ENCODE measurements around the gene PRKG2. TPM values are rescaled to one million over a fixed set of nuclear protein-coding genes. Genes with fewer than 3 reads are reported as not detected.

PRKG2 gene
- polyA plus RNA-seq, 1 of the 3 experiments (the other 2 are of a cell fraction) = not detected

DNA sequence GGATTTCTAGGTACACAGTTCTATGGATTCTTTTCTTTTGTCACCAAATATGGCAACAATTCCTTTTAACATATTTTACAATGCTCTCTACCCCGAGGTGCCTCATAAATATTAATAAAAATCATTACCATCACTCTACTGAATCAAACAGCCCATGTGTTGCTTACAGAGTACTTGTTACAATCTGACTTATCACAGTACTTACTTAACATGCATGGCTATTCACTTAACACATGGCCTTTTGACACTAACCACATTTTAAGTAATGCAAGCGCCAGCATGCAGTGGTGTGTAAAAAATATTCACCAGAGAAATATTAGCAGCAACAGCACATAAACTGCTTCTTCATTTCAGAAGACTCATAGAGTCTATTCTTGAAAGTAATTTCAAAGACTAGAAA is 119.6 kb downstream of the PRKG2 start:
- 5% methylated on average over 2 of the region's 2 CpGs for WGBS (ENCODE audit: low lambda C conversion rate)
- ChIA-PET CTCF (no interaction called here), POLR2A (no interaction called here)
- no peaks in the 10 kb centered on the region for H4K20me1 ChIP-seq (ENCODE audit: insufficient read depth)
- no peak overlapping the region for H3K9ac ChIP-seq
- no peak overlapping the region for H3K4me3 ChIP-seq (ENCODE audit: low read depth in 2 of 2, low read length in 1 of 2)
- no peaks in the 10 kb centered on the region for H3K36me3 ChIP-seq (replicated peaks in 1 of 2; ENCODE audit: control insufficient read depth in 1 of 2, insufficient read depth in 2 of 2, low read length in 1 of 2)
- H2AFZ ChIP-seq (ENCODE audit: low read depth) = no peak overlapping the region
- H3K9me2 ChIP-seq = no peaks in the 10 kb centered on the region
- H3F3A ChIP-seq (replicated peaks; ENCODE audit: insufficient read depth) = no peaks in the 10 kb centered on the region
- no peak for DNase-seq
- H3K27me3 ChIP-seq (ENCODE audit: insufficient read depth) = no peaks in the 10 kb centered on the region
- H3K4me1 ChIP-seq (ENCODE audit: control insufficient read depth in 1 of 2, insufficient read depth in 2 of 2, low read depth in 1 of 2, low read length in 1 of 2) = no peaks in the 10 kb centered on the region
- H3K79me2 ChIP-seq (ENCODE audit: insufficient read depth) = no peaks in the 10 kb centered on the region
- TF ChIP-seq TCF12 (IDR thresholded peaks at IDR 0.05) (no peak), SMC3 (IDR thresholded peaks at IDR 0.05; ENCODE audit: low read depth, low read length) (no peak), RXRA (IDR thresholded peaks at IDR 0.05; ENCODE audit: borderline replicate concordance, low read depth) (no peak), EP300 (IDR thresholded peaks at IDR 0.05; ENCODE audit: borderline replicate concordance in 1 of 2, low read depth in 1 of 2, low read length in 1 of 2) (no peak), MXI1 (IDR thresholded peaks at IDR 0.05; ENCODE audit: low read depth, low read length) (no peak), ELF1 (IDR thresholded peaks at IDR 0.05) (no peak)
- TF ChIP-seq, protein P1, sequence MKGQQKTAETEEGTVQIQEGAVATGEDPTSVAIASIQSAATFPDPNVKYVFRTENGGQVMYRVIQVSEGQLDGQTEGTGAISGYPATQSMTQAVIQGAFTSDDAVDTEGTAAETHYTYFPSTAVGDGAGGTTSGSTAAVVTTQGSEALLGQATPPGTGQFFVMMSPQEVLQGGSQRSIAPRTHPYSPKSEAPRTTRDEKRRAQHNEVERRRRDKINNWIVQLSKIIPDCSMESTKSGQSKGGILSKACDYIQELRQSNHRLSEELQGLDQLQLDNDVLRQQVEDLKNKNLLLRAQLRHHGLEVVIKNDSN (IDR thresholded peaks at IDR 0.05; ENCODE audit: borderline replicate concordance, low read depth) = no peak
- no peaks in the 10 kb centered on the region for H3K9me3 ChIP-seq
- H3K4me2 ChIP-seq = no peak overlapping the region
- no peak overlapping the region for H3K27ac ChIP-seq (ENCODE audit: low read depth in 2 of 2, low read length in 1 of 2)

DNA sequence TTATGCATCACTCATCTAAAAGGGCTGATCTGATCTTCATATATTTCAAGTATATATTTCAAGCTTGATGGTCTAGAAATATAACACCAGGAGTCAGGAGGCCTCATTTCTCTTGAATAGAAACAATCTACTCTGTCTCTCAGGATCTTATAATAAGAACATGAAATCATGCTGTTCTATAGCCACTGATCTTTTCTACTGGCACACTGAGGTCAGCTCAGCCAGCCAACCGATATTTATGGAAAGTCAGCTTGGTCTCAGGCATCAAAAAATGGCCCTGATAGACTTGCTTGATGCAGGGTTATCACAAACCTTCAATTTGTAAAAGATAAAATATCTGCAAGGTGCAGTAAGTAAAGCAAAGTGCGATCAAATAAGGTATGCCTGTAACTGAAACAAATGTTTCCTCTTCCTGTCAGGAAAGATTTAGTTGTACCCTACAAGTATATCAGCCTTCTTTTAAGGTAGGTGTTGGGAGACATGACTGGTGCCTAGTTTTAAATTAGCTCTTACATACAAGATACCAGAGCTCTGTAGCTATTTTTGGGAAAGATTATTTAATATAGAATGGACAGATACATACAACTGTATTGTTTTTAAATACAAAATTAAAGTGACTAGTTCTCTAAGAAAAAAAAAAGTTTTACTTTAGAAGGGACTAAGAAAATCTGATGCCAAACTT is 121.2 kb downstream of the PRKG2 start:
- H3K4me1 ChIP-seq (ENCODE audit: control insufficient read depth in 1 of 2, insufficient read depth in 2 of 2, low read depth in 1 of 2, low read length in 1 of 2) = no peaks in the 10 kb centered on the region
- H3F3A ChIP-seq (replicated peaks; ENCODE audit: insufficient read depth) = no peaks in the 10 kb centered on the region
- H3K79me2 ChIP-seq (ENCODE audit: insufficient read depth) = no peaks in the 10 kb centered on the region
- H3K4me2 ChIP-seq = no peak overlapping the region
- H4K20me1 ChIP-seq (ENCODE audit: insufficient read depth) = no peaks in the 10 kb centered on the region
- no peak overlapping the region for H3K9ac ChIP-seq
- no peak overlapping the region for H2AFZ ChIP-seq (ENCODE audit: low read depth)
- no peaks in the 10 kb centered on the region for H3K9me3 ChIP-seq
- ChIA-PET POLR2A (interaction anchor here (0.7 kb wide), 1 partner anchor 114 kb away, joined by 3 read pairs; no protein-coding TSS in a partner anchor), CTCF (interaction anchor here (1.1 to 1.8 kb wide), 2 partner anchors 9 to 24 kb away, joined by 3 to 5 read pairs; no protein-coding TSS in a partner anchor)
- no peak overlapping the region for H3K4me3 ChIP-seq (ENCODE audit: low read depth in 2 of 2, low read length in 1 of 2)
- H3K27ac ChIP-seq (ENCODE audit: low read depth in 2 of 2, low read length in 1 of 2) = no peak overlapping the region
- no peaks in the 10 kb centered on the region for H3K27me3 ChIP-seq (ENCODE audit: insufficient read depth)
- 9% methylated on average over 2 of the region's 2 CpGs for WGBS (ENCODE audit: low lambda C conversion rate)
- no peak for DNase-seq
- H3K9me2 ChIP-seq = no peaks in the 10 kb centered on the region
- no peaks in the 10 kb centered on the region for H3K36me3 ChIP-seq (replicated peaks in 1 of 2; ENCODE audit: control insufficient read depth in 1 of 2, insufficient read depth in 2 of 2, low read length in 1 of 2)
- TF ChIP-seq, protein P2, sequence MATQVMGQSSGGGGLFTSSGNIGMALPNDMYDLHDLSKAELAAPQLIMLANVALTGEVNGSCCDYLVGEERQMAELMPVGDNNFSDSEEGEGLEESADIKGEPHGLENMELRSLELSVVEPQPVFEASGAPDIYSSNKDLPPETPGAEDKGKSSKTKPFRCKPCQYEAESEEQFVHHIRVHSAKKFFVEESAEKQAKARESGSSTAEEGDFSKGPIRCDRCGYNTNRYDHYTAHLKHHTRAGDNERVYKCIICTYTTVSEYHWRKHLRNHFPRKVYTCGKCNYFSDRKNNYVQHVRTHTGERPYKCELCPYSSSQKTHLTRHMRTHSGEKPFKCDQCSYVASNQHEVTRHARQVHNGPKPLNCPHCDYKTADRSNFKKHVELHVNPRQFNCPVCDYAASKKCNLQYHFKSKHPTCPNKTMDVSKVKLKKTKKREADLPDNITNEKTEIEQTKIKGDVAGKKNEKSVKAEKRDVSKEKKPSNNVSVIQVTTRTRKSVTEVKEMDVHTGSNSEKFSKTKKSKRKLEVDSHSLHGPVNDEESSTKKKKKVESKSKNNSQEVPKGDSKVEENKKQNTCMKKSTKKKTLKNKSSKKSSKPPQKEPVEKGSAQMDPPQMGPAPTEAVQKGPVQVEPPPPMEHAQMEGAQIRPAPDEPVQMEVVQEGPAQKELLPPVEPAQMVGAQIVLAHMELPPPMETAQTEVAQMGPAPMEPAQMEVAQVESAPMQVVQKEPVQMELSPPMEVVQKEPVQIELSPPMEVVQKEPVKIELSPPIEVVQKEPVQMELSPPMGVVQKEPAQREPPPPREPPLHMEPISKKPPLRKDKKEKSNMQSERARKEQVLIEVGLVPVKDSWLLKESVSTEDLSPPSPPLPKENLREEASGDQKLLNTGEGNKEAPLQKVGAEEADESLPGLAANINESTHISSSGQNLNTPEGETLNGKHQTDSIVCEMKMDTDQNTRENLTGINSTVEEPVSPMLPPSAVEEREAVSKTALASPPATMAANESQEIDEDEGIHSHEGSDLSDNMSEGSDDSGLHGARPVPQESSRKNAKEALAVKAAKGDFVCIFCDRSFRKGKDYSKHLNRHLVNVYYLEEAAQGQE (IDR thresholded peaks at IDR 0.05; ENCODE audit: low read depth, low read length) = no peak
- TF ChIP-seq, protein P3, sequence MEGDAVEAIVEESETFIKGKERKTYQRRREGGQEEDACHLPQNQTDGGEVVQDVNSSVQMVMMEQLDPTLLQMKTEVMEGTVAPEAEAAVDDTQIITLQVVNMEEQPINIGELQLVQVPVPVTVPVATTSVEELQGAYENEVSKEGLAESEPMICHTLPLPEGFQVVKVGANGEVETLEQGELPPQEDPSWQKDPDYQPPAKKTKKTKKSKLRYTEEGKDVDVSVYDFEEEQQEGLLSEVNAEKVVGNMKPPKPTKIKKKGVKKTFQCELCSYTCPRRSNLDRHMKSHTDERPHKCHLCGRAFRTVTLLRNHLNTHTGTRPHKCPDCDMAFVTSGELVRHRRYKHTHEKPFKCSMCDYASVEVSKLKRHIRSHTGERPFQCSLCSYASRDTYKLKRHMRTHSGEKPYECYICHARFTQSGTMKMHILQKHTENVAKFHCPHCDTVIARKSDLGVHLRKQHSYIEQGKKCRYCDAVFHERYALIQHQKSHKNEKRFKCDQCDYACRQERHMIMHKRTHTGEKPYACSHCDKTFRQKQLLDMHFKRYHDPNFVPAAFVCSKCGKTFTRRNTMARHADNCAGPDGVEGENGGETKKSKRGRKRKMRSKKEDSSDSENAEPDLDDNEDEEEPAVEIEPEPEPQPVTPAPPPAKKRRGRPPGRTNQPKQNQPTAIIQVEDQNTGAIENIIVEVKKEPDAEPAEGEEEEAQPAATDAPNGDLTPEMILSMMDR (IDR thresholded peaks at IDR 0.05) = no peak
- TF ChIP-seq MEF2A (IDR thresholded peaks at IDR 0.05; ENCODE audit: borderline replicate concordance, low read depth) (no peak), RCOR1 (IDR thresholded peaks at IDR 0.05; ENCODE audit: low read length) (no peak), NRF1 (IDR thresholded peaks at IDR 0.05; ENCODE audit: low read depth, low read length) (no peak), FOXM1 (IDR thresholded peaks at IDR 0.05; ENCODE audit: low read depth) (no peak), SMC3 (IDR thresholded peaks at IDR 0.05; ENCODE audit: low read depth, low read length) (no peak), GATA2 (CRISPR knock-in tag; IDR thresholded peaks at IDR 0.05) (no peak), FOSL2 (IDR thresholded peaks at IDR 0.05; ENCODE audit: borderline replicate concordance, low read depth) (no peak), SIN3A (IDR thresholded peaks at IDR 0.05; ENCODE audit: borderline replicate concordance, low read depth, low read length) (no peak), CHD2 (IDR thresholded peaks at IDR 0.05; ENCODE audit: low read length, partially characterized antibody) (no peak), MXI1 (IDR thresholded peaks at IDR 0.05; ENCODE audit: low read depth, low read length) (no peak)
- TF ChIP-seq, protein P4, sequence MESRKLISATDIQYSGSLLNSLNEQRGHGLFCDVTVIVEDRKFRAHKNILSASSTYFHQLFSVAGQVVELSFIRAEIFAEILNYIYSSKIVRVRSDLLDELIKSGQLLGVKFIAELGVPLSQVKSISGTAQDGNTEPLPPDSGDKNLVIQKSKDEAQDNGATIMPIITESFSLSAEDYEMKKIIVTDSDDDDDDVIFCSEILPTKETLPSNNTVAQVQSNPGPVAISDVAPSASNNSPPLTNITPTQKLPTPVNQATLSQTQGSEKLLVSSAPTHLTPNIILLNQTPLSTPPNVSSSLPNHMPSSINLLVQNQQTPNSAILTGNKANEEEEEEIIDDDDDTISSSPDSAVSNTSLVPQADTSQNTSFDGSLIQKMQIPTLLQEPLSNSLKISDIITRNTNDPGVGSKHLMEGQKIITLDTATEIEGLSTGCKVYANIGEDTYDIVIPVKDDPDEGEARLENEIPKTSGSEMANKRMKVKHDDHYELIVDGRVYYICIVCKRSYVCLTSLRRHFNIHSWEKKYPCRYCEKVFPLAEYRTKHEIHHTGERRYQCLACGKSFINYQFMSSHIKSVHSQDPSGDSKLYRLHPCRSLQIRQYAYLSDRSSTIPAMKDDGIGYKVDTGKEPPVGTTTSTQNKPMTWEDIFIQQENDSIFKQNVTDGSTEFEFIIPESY (IDR thresholded peaks at IDR 0.05; ENCODE audit: borderline replicate concordance, low read depth) = no peak
- TF ChIP-seq, protein P5, sequence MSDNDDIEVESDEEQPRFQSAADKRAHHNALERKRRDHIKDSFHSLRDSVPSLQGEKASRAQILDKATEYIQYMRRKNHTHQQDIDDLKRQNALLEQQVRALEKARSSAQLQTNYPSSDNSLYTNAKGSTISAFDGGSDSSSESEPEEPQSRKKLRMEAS (IDR thresholded peaks at IDR 0.05; ENCODE audit: low read depth) = no peak
